T47D (cell line): ENCODE measurements around the gene TBC1D4.

Experiments used
- DNase-seq, 2 experiments: peaks; one replicate each; pipeline versions ENCODE4 v3.0.0 to v3.0.0-alpha.2; 2011 to 2012; ENCODE audit warnings: low read depth in 1 of 2, low spot score in 1 of 2
- JUND ChIP-seq: IDR thresholded peaks from 2 replicates; pipeline ENCODE4 v1.6.1; 2012; ENCODE audit warnings: low read depth
- in situ Hi-C: cut with HindIII; loops from 2 replicates; pipeline ENCODE4 v1.10.0; 2016; ENCODE audit warnings: low sequenced_read_pairs, low pct_unique_long_range_greater_than_20kb

Gene TBC1D4

GRCh38 chr13:75416327-75417011 lies 65.5 kb downstream of the TBC1D4 start:
- in situ Hi-C loops, result no loop called here
- no peak for TF ChIP-seq JUND
- no peak for DNase-seq

GRCh38 chr13:75415694-75416093 lies 66.3 kb downstream of the TBC1D4 start:
- no peak for DNase-seq
- in situ Hi-C loops, result no loop called here
- TF ChIP-seq JUND, result no peak

- DNase-seq, result no peak
- in situ Hi-C loops, result no loop called here
- no peak for TF ChIP-seq JUND
Observed at GRCh38 chr13:75415171-75415570, 66.8 kb downstream of the TBC1D4 start.

- TF ChIP-seq JUND, result no peak
- in situ Hi-C loops, result no loop called here
- no peak for DNase-seq
Observed at GRCh38 chr13:75414036-75414827, 67.7 kb downstream of the TBC1D4 start.

GRCh38 chr13:75411924-75412537 lies 69.9 kb downstream of the TBC1D4 start:
- in situ Hi-C loops, result no loop called here
- no peak for DNase-seq
- TF ChIP-seq JUND, result no peak

GRCh38 chr13:75410207-75410606 lies 71.8 kb downstream of the TBC1D4 start:
- DNase-seq, result no peak
- no peak for TF ChIP-seq JUND
- in situ Hi-C loops, result no loop called here

GRCh38 chr13:75407998-75408397 lies 74.0 kb downstream of the TBC1D4 start:
- DNase-seq, result no peak
- no peak for TF ChIP-seq JUND
- in situ Hi-C loops, result no loop called here

- in situ Hi-C loops, result no loop called here
- no peak for TF ChIP-seq JUND
- no peak for DNase-seq
Observed at GRCh38 chr13:75407473-75407872, 74.5 kb downstream of the TBC1D4 start.

- no peak for DNase-seq
- TF ChIP-seq JUND, result no peak
- in situ Hi-C loops, result no loop called here
Observed at GRCh38 chr13:75405976-75406703, 75.8 kb downstream of the TBC1D4 start.

- TF ChIP-seq JUND, result no peak
- in situ Hi-C loops, result no loop called here
- DNase-seq, result no peak
Observed at GRCh38 chr13:75404726-75405125, 77.2 kb downstream of the TBC1D4 start.

- DNase-seq, result no peak
- TF ChIP-seq JUND, result no peak
- in situ Hi-C loops, result no loop called here
Observed at GRCh38 chr13:75402787-75403186, 79.2 kb downstream of the TBC1D4 start.

GRCh38 chr13:75400775-75401174 lies 81.2 kb downstream of the TBC1D4 start:
- no peak for DNase-seq
- in situ Hi-C loops, result no loop called here
- TF ChIP-seq JUND, result no peak

- DNase-seq, result no peak
- no peak for TF ChIP-seq JUND
- in situ Hi-C loops, result no loop called here
Observed at GRCh38 chr13:75399879-75400217, 82.1 kb downstream of the TBC1D4 start.
